Neuronal stem cell (in vitro differentiated cells): Measurements from ENCODE around the gene NSUN3.
"Not testable (repeated sequence)": the region's sequence is repeated elsewhere in the genome, so short reads cannot be mapped to it uniquely, and the experiment has no call there.

Experiments
- DNase-seq: peaks from one replicate; pipeline ENCODE4 v3.0.0-alpha.2; 2013; ENCODE audit warnings: low spot score
- H2AFZ ChIP-seq: one replicate; pipeline ENCODE4 v1.6.1; 2013; ENCODE audit warnings: mild to moderate bottlenecking, low read length, inconsistent platforms
- H2AK5ac ChIP-seq: 2 replicates; pipeline ENCODE4 v1.6.1; 2013; ENCODE audit warnings: low read depth, mild to moderate bottlenecking, inconsistent platforms, low read length, moderate library complexity, mixed read lengths
- H2BK120ac ChIP-seq: 2 replicates; pipeline ENCODE4 v1.6.1; 2013; ENCODE audit warnings: low read depth, mild to moderate bottlenecking, inconsistent platforms, low read length, moderate library complexity, mixed read lengths
- H2BK12ac ChIP-seq: one replicate; pipeline ENCODE4 v1.6.1; 2013; ENCODE audit warnings: low read length, inconsistent platforms
- H2BK15ac ChIP-seq: 2 replicates; pipeline ENCODE4 v1.6.1; 2013; ENCODE audit warnings: mild to moderate bottlenecking, low read length, inconsistent platforms, mixed read lengths
- H2BK5ac ChIP-seq: one replicate; pipeline ENCODE4 v1.6.1; 2013; ENCODE audit warnings: inconsistent platforms, mild to moderate bottlenecking, low read length, moderate library complexity
- H3K14ac ChIP-seq: one replicate; pipeline ENCODE4 v1.6.1; 2013; ENCODE audit warnings: low read length, inconsistent platforms
- H3K18ac ChIP-seq: 2 replicates; pipeline ENCODE4 v1.6.1; 2013; ENCODE audit warnings: low read length, inconsistent platforms
- H3K23ac ChIP-seq: 2 replicates; pipeline ENCODE4 v1.6.1; 2013; ENCODE audit warnings: low read depth, mild to moderate bottlenecking, mixed read lengths, low read length, inconsistent platforms; ENCODE audit not compliant: poor library complexity
- H3K27ac ChIP-seq: replicated peaks from 3 replicates; pipeline ENCODE4 v1.5.1; 2013; ENCODE audit warnings: low read length, inconsistent platforms
- H3K27me3 ChIP-seq, 3 experiments: 2 replicates each; pipeline ENCODE4 v1.6.1; 2013; ENCODE audit warnings: low read length in 3 of 3, mild to moderate bottlenecking in 2 of 3, inconsistent platforms in 1 of 3, low read depth in 1 of 3, mixed read lengths in 1 of 3, moderate library complexity in 1 of 3; ENCODE audit not compliant: control insufficient read depth in 3 of 3, insufficient read depth in 3 of 3
- H3K36me3 ChIP-seq, 2 donors: replicated peaks in 1 of 2; 2 replicates each; pipeline ENCODE4 v1.6.1; 2013; ENCODE audit warnings: low read length in 2 of 2; ENCODE audit not compliant: control insufficient read depth in 2 of 2, insufficient read depth in 2 of 2
- H3K4ac ChIP-seq: 2 replicates; pipeline ENCODE4 v1.6.1; 2013; ENCODE audit warnings: inconsistent platforms, mild to moderate bottlenecking, low read length, moderate library complexity
- H3K4me1 ChIP-seq, 2 donors: 1 replicate in 1 of 2; 2 replicates in 1 of 2; pipeline ENCODE4 v1.6.1; 2013; ENCODE audit warnings: low read length in 2 of 2, low read depth in 1 of 2; ENCODE audit not compliant: control insufficient read depth in 2 of 2, insufficient read depth in 1 of 2
- H3K4me2 ChIP-seq: one replicate; pipeline ENCODE4 v1.6.1; 2013; ENCODE audit warnings: mild to moderate bottlenecking, low read length, inconsistent platforms; ENCODE audit not compliant: insufficient read depth, poor library complexity, severe bottlenecking
- H3K4me3 ChIP-seq, 2 donors: 2 replicates each; pipeline ENCODE4 v1.5.1; 2013; ENCODE audit warnings: low read length in 2 of 2, mild to moderate bottlenecking in 2 of 2, inconsistent platforms in 1 of 2, moderate library complexity in 1 of 2
- H3K79me1 ChIP-seq: one replicate; pipeline ENCODE4 v1.6.1; 2013; ENCODE audit warnings: low read depth, mild to moderate bottlenecking, inconsistent platforms, low read length, moderate library complexity
- H3K9ac ChIP-seq: one replicate; pipeline ENCODE4 v1.6.1; 2013; ENCODE audit warnings: mild to moderate bottlenecking, low read depth, low read length, inconsistent platforms; ENCODE audit not compliant: poor library complexity
- H3K9me3 ChIP-seq, 2 donors: replicated peaks in 1 of 2; 2 replicates each; pipeline versions ENCODE3 to v1.6.1; 2013; ENCODE audit warnings: low read length in 2 of 2, mild to moderate bottlenecking in 2 of 2, inconsistent platforms in 1 of 2, low read depth in 1 of 2, mixed read lengths in 1 of 2, moderate library complexity in 1 of 2; ENCODE audit not compliant: control insufficient read depth in 2 of 2, insufficient read depth in 1 of 2
- H4K8ac ChIP-seq: one replicate; pipeline ENCODE4 v1.6.1; 2013; ENCODE audit warnings: low read depth, mild to moderate bottlenecking, inconsistent platforms, low read length, moderate library complexity
- H4K91ac ChIP-seq: one replicate; pipeline ENCODE4 v1.6.1; 2013; ENCODE audit warnings: low read length, low read depth, mild to moderate bottlenecking, inconsistent platforms; ENCODE audit not compliant: poor library complexity
- WGBS, 2 donors: extraction: QIAGEN DNeasy Blood & Tissue Kit; methylation state at CpG; one replicate each; pipeline ENCODE4 v1.1.7; 2013; ENCODE audit warnings: missing lambda C conversion rate in 2 of 2, mixed read lengths in 1 of 2; ENCODE audit not compliant: insufficient read length in 2 of 2, insufficient replicate concordance in 1 of 2; ENCODE audit errors: extremely low coverage in 2 of 2; 5-methylcytosine and 5-hydroxymethylcytosine counted together

The NSUN3 gene

GRCh38 chr3:94110232-94110631 lies 47.4 kb downstream of the NSUN3 start:
- not testable (repeated sequence) for H2BK12ac ChIP-seq, H3K4ac ChIP-seq, H4K91ac ChIP-seq, H3K14ac ChIP-seq, H3K9ac ChIP-seq, H3K4me2 ChIP-seq, H2AK5ac ChIP-seq, H2AFZ ChIP-seq, H3K27me3 ChIP-seq, H2BK15ac ChIP-seq, H3K18ac ChIP-seq, H3K9me3 ChIP-seq, H3K23ac ChIP-seq, H3K4me3 ChIP-seq, DNase-seq, H2BK5ac ChIP-seq, H2BK120ac ChIP-seq, H4K8ac ChIP-seq, H3K79me1 ChIP-seq, H3K27ac ChIP-seq, H3K4me1 ChIP-seq
- peaks cover 0 to 47% of the 10 kb centered on the region in 2 donors for H3K36me3 ChIP-seq

- Histone ChIP-seq H2BK12ac (no peak overlapping the region), H2AFZ (no peak overlapping the region), H3K14ac (no peak overlapping the region), H3K4me3 (no peak overlapping the region), H3K23ac (no peak overlapping the region), H3K4me1 (no peaks in the 10 kb centered on the region), H3K27ac (no peak overlapping the region), H3K9ac (no peak overlapping the region), H2BK5ac (no peak overlapping the region), H2AK5ac (no peak overlapping the region), H3K36me3 (peaks cover 0 to 42% of the 10 kb centered on the region in 2 donors), H2BK15ac (no peak overlapping the region), H3K27me3 (no peaks in the 10 kb centered on the region), H3K18ac (no peak overlapping the region), H3K4ac (no peak overlapping the region), H3K4me2 (no peak overlapping the region), H4K8ac (no peak overlapping the region), H4K91ac (no peak overlapping the region), H2BK120ac (no peak overlapping the region), H3K9me3 (no peaks in the 10 kb centered on the region), H3K79me1 (no peaks in the 10 kb centered on the region)
- DNase-seq = no peak
These were observed 48.0 kb downstream of the NSUN3 start for GRCh38 chr3:94110854-94111253.

- H2BK12ac ChIP-seq = no peak overlapping the region
- H3K18ac ChIP-seq = no peak overlapping the region
- H3K36me3 ChIP-seq = peaks cover 0 to 27% of the 10 kb centered on the region in 2 donors
- H3K9ac ChIP-seq = no peak overlapping the region
- no peak overlapping the region for H4K91ac ChIP-seq
- no peak overlapping the region for H3K27ac ChIP-seq
- no peaks in the 10 kb centered on the region for H3K79me1 ChIP-seq
- H3K14ac ChIP-seq = no peak overlapping the region
- H4K8ac ChIP-seq = no peak overlapping the region
- no peak overlapping the region for H2BK120ac ChIP-seq
- H3K23ac ChIP-seq = no peak overlapping the region
- H3K4me1 ChIP-seq = no peaks in the 10 kb centered on the region
- no peak for DNase-seq
- H3K4ac ChIP-seq = no peak overlapping the region
- no peak overlapping the region for H3K4me3 ChIP-seq
- H2BK5ac ChIP-seq = no peak overlapping the region
- no peaks in the 10 kb centered on the region for H3K27me3 ChIP-seq
- H2BK15ac ChIP-seq = no peak overlapping the region
- no peaks in the 10 kb centered on the region for H3K9me3 ChIP-seq
- no CpG with 5 or more reads among the region's 5 CpGs for WGBS, 2 donors
- H3K4me2 ChIP-seq = no peak overlapping the region
- H2AFZ ChIP-seq = no peak overlapping the region
- no peak overlapping the region for H2AK5ac ChIP-seq
These were observed 51.8 kb downstream of the NSUN3 start for GRCh38 chr3:94114666-94115065.

- Histone ChIP-seq H3K4me2 (no peak overlapping the region), H3K4me1 (no peaks in the 10 kb centered on the region), H3K18ac (no peak overlapping the region), H3K9ac (no peak overlapping the region), H3K79me1 (no peaks in the 10 kb centered on the region), H3K9me3 (no peaks in the 10 kb centered on the region), H4K8ac (no peak overlapping the region), H2BK5ac (no peak overlapping the region), H3K4ac (no peak overlapping the region), H3K36me3 (peaks cover 0 to 20% of the 10 kb centered on the region in 2 donors), H2AFZ (no peak overlapping the region), H2BK120ac (no peak overlapping the region), H3K27me3 (no peaks in the 10 kb centered on the region), H2BK12ac (no peak overlapping the region), H3K23ac (no peak overlapping the region), H3K14ac (no peak overlapping the region), H4K91ac (no peak overlapping the region), H2AK5ac (no peak overlapping the region), H2BK15ac (no peak overlapping the region), H3K4me3 (no peak overlapping the region), H3K27ac (no peak overlapping the region)
- DNase-seq = peak; percentile 18
- WGBS, 2 donors = no CpG with 5 or more reads among the region's 6 CpGs
These were observed 52.6 kb downstream of the NSUN3 start for GRCh38 chr3:94115482-94115881.
